ENCODE measurements around the gene SAMHD1.
A peak's percentile ranks its signal among the peaks of the same experiment; 100 is the strongest.
"Not testable (repeated sequence)": the region's sequence is repeated elsewhere in the genome, so short reads cannot be mapped to it uniquely, and the experiment has no call there.

SAMHD1 gene

DNA sequence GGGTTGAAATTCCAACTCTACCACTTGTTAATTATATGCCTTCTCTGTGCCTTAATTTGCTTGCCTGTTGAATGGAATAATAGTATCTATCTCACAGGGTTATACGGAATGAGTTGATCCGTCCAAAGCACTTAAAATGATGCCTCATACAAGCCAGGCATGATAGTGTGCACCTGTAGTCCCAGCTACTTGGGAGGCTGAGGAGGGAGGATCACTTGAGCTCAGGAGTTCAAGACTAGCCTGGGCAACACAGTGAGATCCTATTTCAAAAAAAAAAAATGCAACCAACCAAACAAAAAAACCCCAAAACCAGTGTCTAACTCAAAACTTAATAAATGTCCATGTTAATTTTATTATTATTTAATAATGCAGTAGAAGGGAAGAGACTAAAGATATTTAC is 35.3 kb downstream of the SAMHD1 start:
- DNase-seq (ENCODE audit: low read depth in 2 of 2) = no peak

DNA sequence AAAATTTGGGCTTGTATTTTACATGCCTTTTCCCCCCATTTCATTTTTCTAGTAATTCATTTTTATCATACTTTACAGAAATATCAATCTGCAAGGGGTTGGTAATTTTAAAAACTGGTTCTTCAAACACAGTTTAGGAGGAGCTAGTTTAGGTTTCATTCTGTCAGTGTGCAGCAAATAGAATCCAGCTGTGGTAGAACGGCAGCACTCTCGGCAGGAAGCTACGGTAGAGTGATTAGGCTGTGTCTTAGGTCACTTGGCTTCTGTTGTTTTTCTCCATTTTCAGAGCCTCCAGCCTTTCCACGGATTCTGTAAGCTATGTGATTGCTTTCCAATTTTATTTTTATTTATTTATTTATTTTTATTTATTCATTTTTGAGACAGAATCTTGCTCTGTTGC is 42.9 kb downstream of the SAMHD1 start:
- DNase-seq (ENCODE audit: low read depth in 2 of 2) = no peak

DNA sequence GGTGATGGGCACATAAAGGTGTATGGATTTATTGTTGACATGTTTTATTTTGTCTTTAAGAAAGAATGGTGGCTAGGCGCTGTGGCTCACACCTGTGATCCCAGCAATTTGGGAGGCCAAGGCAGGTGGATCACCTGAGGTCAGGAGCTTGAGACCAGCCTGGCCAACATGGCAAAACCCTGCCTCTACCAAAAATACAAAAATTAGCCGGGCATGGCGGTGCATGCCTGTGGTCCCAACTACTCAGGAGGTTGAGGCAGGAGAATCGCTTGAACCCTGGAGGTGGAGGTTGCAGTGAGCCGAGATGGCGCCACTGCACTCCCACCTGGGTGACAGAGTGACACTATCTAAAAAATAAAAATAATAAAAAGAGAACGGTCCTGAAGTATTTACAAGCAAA is 45.4 kb downstream of the SAMHD1 start:
- not testable (repeated sequence) for DNase-seq (ENCODE audit: low read depth in 2 of 2)

DNA sequence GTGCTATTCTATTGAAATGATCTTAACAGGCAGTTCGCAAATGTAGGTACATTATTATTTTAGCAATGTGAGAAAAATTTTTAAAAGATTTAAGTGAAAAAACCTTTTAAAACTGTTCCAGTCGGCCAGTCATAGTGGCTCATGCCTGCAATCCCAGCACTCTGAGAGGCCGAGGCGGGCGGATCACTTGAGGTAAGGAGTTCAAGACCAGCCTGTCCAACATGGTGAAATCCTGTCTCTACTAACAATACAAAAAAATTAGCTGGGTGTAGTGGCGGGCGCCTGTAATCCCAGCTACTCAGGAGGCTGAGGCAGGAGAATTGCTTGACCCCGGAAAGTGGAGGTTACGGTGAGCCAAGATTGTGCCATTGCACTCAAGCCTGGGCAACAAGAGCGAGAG is 45.9 kb downstream of the SAMHD1 start:
- not testable (repeated sequence) for DNase-seq (ENCODE audit: low read depth in 2 of 2)

DNA sequence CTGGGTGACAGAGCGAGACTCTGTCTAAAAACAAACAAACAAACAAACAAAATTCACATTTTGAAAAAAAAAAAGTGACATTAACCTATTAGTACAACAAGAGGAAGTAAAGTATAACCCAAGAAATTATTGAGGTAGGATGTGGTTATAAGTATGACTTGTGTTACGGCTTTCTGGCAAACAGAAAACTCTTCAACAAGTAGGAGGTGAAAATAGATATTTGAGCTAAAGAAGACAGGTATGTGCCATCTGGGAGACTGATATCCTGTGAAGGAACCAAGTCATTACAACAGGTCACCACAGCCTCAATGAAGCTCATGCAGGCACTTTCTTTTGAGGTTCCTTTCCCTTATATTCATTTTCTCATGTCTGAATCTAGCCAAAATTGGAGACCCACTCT is 46.8 kb downstream of the SAMHD1 start:
- no peak for DNase-seq (ENCODE audit: low read depth in 2 of 2)

DNA sequence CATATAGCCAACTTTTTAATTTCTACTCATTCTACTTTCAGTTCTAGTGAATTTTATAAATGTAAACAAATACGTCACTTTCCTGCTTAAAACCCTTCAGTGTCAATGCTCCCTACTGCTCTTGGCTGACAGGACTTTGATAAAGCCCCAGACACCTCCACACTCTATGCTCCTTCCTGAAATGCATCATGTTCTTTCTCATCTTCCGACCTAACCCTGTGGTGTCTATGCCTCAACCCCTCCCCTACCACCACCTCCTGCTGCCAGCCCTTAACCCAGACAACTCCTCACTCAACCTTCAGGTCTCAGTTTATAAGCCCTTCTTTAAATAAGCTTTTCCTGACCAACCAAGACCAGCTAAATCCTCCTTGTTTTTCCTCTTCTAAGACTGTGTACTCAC is 56.5 kb downstream of the SAMHD1 start:
- no peak for DNase-seq (ENCODE audit: low read depth in 2 of 2)

DNA sequence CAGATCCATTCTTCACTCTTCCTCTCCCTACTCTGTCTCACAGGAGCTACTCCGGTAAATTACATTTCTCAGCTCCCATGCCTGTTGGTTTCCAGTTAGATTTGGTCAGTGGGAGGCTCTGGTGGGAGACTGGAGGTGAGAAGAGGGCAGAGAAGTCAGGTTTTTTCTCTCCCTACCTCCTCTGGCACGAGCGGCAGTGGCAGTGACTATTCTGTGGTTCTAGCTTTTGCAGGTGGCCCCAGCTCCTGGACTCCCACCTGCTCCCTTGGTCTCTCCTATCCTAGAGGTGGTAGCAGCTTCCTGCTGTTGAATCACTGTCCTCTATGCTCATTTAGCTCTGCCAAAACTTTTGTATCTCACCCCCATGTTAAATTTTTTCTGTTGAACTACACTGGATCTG is 57.7 kb downstream of the SAMHD1 start:
- no peak for DNase-seq (ENCODE audit: low read depth in 2 of 2)

DNA sequence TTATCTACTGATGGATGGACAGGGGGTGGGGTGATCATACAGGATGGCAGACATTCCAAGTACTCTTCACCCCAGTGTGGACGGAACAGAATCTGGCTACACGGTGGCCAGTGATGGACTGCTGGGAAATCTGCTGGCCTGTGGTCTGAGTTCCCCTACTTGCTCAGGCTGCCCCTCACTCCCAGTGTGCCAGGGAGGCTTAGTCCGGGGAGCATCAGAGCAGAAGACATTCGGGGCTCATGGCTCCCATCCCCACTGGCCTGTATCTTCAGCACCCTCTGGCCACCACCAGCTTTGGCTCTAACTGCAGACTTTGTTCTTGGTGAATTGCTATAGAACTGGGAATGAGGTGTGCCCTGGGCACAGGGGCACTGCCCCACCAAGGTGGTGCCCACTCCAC is 60.3 kb downstream of the SAMHD1 start:
- DNase-seq (ENCODE audit: low read depth in 2 of 2) = no peak

DNA sequence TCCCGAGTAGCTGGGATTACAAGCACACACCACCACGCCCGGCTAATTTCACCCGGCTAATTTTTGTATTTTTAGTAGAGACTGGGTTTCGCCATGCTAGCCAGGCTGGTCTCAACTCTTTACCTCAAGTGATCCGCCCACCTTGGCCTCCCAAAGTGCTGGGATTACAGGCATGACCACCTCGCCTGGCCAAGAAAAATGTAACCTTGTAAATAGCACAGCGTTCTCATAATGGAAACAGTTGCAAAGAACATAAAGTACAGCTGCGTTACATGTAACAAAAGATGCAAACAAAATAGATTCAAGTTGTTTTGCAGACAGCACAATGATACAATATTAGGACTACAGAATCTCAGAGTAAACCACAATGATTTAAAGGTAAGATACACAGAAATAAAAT is 60.9 kb downstream of the SAMHD1 start:
- DNase-seq (ENCODE audit: low read depth in 2 of 2) = no peak

DNA sequence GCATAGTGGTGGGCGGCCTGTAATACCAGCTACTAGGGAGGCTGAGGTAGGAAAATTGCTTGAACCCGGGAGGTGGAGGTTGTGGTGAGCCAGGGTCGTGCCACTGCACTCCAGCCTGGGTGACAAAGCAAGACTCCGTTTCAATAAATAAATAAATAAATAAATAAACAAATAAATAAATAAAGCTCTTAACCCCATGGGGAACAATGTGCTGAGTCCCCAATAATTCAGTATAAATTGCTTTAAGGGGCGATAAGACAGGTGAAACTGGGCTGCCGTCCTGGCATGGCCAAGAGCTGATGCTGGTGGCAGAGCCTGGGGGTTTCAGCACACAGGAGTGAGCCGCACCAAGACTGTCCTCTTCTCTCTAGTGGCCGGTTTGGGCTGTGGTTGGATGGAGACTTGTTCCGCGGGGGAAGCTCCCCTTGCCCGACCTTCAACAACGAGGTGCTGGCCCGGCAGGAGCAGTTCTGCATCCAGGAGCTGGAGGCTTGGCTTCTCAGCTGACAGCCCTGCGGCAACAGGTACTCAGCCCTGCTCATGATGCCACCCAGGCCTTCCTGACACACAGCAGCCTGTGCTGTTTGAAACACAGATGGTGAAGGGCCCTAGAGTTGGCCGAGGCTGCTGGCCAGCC is 62.5 kb downstream of the SAMHD1 start:
- DNase-seq (ENCODE audit: low read depth in 2 of 2) = no peak

DNA sequence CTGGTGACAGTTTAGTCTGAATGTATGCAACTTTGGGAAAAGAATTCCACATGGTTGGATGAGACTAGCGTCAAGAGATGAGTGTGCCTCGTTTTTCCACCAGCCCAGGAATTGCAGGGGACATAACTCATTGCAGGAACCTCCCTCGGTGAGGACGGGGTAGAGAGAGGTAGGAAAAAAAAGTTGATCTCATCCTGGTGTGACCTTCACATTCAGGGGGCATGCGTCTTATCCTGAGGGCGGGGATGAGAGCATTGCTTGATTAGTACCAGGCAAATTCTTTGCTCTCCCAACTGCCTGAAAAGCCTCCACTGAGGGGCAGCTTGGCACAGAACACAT is 63.8 kb downstream of the SAMHD1 start:
- no peak for DNase-seq (ENCODE audit: low read depth in 2 of 2)

DNA sequence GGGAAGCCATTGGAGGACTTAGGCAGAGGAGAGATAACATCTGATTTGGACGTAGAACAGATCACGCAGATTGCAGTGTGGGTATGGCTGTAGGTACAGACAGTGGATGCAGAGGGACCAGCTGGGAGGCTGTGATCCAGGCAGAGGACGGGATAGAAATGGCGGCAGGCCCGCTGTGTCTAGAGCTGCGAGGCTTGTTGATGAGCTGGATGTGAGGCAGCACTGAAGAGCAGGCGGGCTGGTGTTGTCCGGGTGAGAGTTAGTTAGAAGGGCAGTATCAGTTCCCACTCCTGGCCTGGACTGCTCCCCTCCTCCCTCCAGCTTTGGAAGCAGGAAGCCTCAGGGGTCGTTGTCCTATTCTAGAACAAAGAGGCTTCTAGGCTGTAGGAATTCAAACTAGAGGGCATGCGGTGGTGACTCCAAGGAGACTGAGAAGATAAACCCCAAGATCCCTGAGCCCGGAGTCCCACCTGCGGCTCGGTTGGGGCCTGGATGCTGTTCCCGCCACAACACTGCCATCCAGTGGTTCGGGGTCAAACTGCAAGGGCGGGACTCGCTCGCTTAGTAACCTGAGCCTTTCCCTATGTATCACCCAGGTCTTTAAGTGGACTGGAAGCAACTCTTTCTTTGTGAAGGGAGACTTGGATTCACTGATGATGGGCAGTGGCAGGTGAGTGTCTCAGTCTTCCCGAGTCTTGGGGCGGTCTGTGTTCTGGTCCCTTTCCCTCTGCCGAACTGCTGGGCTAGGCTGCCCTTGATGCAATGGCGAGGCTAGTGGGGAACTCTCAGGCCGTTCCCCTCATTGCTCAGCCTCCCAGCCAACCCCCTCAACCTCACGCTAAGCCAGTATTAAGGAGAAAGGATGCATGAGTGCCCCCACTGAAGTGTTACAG is 64.4 kb downstream of the SAMHD1 start:
- peak; percentile 50 to 62 for DNase-seq (ENCODE audit: low read depth in 2 of 2)

DNA sequence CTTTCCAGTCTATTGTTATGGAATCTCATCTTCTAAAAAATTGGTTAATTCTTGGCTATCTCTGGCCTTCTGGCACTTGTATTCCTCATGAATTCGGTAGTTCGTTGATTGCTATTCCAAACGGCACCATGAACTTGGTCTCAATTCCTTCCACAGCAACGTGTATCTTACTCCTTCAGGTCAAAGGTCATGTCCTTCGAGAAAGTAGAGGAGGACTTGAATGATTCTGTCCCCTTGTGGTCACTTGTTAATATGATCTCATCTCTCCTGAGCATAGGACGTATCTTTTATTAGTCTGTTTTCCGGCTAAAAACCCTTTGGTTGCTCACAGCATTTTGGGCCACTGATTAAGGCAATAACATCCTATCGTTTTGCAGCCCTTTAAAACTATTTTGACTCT is 66.2 kb downstream of the SAMHD1 start:
- DNase-seq (ENCODE audit: low read depth in 2 of 2) = no peak

DNA sequence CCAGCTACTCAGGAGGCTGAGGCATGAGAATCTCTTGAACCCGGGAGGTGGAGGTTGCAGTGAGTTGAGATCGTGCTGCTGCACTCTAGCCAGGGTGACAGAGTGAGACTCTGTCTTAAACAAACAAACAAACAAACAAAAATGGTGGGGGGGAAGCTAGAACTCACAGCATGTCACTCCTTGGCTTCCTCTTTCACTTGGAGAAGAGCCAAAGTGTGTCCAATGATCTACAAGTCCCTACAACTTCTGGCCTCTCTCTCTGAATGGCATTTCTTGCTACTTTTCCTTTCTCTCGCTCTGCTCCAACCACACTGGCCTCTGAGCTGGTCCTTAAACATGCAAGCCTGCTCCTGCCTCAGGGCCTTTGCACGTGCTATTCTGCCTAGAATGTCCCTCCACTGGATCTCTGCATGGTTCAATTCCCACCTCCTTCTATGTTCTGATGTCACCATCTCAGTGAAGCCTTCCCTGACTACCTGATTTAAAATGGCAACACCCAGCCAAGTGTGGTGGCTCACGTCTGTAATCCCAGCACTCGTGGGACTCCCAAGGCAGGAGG is 67.5 kb downstream of the SAMHD1 start:
- no peak for DNase-seq (ENCODE audit: low read depth in 2 of 2)

DNA sequence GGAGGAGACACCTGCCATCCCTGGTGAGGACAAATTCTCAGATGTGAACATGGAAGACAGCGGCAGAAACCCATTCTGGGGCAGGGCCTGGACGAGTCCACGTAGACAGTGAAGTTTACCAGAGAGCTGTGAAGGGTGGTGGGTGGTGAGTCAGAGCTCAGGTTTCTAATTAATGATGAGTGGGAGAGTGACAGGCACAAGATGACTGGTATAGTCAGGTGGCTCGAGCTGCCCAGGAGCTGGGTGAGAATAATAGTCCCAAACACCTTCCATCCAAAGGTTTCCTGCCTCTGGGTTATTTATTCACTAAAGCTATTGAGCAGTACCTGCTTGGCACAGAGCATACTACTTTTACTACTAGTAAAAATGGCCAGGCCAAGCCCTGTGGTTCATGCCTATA is 69.6 kb downstream of the SAMHD1 start:
- no peak for DNase-seq (ENCODE audit: low read depth in 2 of 2)

DNA sequence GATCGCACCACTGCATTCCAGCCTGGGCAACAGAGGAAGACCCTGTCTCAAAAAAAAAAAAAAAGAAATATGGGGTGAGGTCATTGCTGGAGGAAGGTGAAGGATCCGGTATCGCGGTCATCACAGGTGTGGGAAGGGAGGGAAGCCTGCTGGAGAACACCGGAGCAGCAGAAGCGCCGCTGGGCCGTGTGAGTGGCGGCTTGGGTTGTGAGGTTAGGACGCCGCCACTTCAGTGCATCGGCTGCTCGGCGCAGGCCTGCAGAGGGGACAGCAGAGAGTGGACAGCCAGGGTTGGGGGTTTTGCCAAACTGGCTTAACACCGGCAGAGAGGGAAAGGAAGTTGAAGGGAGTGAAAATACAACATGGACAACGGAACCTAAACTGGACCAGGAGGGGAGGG is 70.2 kb downstream of the SAMHD1 start:
- DNase-seq (ENCODE audit: low read depth in 2 of 2) = no peak

DNA sequence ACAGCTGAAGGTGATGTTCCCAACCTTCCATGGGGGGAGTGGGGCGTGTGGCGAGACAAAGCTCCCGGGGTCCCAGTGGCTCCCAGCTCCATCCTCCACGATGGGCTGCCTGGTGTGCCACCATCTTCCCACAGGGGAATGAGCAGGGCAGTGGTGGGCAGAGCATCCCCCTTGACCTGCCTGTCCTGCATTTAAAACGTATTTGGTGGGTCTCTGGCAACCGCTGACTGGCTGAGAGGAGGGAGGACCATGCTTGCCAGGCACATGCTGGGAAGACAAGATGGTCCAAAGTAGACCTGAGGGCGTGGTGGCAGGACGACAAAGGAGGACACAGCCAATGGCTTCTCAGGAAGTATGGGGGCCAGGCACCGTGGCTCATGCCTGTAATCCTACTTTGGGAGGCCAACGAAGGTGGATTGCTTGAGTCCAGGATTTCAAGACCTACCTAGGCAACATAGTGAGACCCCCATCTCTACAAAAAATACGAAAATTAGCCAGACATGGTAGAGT is 70.7 kb downstream of the SAMHD1 start:
- no peak for DNase-seq (ENCODE audit: low read depth in 2 of 2)

DNA sequence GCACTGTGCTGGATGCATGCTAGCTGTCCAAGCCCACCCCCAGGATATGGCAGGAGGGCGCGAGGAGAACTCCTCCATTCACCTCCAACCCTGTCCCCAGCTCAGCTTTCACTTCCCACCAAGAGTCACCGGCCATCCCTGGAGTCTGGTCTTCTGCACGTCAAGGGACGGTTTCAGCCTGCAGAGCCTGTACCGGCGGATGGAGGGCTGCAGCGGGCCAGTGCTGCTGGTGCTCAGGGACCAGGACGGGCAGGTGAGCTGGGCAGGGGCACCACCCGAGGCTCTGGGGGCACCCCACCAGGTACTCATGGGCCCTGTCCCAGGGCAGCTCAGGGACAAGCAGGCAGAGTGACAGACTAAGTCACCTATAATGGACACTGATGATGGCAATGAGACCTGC is 72.6 kb downstream of the SAMHD1 start:
- no peak for DNase-seq (ENCODE audit: low read depth in 2 of 2)

DNA sequence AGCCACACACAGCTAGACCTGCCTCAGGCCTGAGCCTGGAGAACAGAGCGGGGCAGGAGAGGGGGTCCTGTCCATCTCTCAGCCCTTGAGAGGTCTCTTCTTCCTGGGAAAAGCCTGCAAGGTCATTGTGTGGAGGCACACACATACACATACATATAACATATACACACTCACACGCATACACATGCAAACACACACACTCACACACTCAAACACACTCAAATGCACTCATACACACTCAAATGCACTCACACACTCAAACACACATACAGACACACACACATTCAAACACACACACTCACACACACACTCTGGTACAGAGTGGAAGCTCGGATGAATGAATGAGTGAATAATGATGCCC is 75.1 kb downstream of the SAMHD1 start:
- DNase-seq (ENCODE audit: low read depth in 2 of 2) = no peak

DNA sequence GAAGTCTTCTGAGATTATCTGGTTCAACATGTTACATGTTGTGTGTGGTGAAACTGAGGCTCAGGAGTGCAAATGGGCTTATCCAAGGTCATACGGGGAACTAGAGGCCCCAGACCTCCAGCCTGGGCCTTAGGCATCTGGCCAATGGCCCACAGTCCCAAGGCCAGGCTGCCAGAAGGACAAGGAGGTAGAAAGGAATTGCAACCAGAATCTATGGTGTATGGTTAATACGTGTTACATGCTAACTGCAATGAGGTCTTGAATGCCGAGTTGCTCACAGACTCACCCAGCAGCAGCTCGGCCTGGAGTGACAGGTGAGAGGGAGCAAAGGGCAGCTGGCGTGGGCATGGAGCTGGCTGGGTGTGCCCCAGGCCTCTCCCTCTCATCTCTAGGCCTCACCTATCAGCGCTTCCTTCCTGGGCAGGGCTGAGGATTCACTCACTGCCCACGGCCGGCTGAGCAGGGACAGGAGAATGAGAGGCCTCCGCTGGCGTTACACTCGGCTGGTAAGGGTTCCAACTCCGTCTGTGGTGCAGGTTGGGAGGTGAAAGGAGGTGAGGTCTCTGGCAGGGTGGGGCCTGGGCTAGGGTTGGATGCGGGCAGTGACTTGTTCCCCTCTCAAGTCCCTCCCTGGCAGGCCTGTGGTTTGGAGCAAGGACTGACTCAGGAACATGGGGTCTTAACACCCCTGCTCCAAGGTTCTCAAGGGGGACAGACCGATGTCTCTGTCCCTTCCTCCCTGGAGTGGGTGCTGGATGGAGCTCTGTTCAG is 75.6 kb downstream of the SAMHD1 start, which contains the start of gene TLDC2:
Gene TLDC2, plus strand, starts transcription at position 437 of the 771 bp plus-strand sequence. Its CDS starts 37 bp downstream, at position 474.
- no peak for DNase-seq (ENCODE audit: low read depth in 2 of 2)

DNA sequence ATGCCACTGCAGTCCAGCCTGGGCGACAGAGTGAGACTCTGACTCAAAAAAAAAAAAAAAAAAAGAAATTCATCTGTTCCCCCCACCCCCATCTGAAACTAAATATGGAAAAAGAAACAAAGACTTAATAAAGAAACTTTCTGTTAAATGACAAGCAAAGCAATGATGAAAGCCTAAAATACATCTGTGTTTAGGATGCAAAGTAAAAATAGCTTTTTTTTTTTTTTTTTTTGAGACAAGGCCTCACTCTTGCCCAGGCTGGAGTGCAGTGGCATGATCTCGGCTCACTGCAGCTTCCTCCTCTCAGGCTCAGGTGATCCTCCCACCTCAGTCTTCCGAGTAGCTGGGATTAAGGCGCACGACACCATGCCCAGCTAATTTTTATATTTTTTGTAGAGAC is 76.4 kb downstream of the SAMHD1 start:
- not testable (repeated sequence) for DNase-seq (ENCODE audit: low read depth in 2 of 2)

DNA sequence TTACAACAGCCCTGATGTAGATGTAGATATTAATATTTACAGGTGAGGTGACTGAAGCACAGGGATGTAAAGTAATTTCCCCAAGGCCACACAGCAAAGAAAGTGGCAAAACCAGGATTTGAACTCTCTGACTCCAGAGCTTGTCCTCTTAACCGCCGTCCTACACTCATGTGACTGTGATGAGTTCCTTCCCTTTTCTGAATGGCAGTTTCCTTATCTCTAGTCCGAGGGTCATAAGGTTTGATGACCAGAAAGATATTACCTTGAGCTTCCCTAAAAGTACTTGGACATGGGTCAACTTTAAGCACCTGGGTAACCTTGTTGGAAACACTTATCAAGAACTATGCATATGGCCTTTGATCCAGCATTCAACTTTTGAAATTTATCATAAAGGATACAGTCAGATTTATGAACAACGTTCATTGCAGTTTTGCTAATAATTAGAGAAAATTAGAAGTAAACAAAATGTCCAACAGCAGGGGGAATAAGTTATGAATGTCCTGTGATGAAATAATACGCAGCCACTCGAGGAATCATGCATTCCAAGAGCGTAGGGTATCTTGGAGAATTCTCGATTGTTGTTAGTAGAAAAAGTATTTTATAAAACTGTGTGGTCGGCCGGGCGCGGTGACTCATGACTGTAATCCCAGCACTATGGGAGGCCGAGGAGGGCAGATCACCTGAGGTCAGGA is 77.9 kb downstream of the SAMHD1 start:
- no peak for DNase-seq (ENCODE audit: low read depth in 2 of 2)
